ENCODE results near the gene CHRM2.

Gene CHRM2

DNA sequence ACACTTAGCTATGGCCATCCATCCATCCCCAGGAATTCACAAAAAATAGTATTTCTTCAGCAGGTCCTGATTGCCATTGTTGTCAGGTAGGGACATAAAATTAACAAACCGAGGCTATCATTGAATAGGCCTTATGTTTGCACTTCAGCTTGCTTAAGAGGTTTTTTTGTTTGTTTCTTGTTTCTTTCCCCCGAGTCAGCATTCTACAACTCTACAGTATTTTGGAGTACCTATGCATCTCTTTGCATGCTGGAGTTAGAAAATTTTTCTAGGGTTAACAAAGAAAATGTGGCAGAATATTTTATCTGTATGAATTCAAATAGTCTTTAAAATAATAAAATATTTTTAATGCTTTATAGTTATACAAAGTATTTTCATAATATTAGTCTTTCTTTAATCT, 26.3 kb downstream of the CHRM2 start:
- no peak for DNase-seq (ENCODE audit: extremely low read depth, low read depth)
- TF ChIP-seq, protein P1, sequence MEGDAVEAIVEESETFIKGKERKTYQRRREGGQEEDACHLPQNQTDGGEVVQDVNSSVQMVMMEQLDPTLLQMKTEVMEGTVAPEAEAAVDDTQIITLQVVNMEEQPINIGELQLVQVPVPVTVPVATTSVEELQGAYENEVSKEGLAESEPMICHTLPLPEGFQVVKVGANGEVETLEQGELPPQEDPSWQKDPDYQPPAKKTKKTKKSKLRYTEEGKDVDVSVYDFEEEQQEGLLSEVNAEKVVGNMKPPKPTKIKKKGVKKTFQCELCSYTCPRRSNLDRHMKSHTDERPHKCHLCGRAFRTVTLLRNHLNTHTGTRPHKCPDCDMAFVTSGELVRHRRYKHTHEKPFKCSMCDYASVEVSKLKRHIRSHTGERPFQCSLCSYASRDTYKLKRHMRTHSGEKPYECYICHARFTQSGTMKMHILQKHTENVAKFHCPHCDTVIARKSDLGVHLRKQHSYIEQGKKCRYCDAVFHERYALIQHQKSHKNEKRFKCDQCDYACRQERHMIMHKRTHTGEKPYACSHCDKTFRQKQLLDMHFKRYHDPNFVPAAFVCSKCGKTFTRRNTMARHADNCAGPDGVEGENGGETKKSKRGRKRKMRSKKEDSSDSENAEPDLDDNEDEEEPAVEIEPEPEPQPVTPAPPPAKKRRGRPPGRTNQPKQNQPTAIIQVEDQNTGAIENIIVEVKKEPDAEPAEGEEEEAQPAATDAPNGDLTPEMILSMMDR (IDR thresholded peaks at IDR 0.05; ENCODE audit: low read depth, low read length) = no peak

DNA sequence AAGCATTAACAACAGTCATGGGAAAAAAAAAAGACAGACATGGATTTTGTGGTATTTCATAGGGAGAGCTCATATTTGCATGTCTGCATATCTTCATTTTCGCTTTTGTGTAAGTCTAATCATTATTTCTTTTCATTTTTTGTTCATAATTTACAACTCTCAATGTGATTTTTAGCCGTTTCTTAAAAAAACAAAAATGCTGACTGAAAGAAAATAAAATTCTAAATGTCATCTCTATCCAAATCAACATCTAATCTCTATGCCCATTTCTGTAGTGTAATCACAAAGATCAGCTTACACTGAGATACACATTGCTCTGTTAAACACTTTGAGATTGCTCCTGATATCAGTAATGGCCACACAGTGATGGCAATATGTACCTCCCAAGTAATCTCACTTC, 29.2 kb downstream of the CHRM2 start:
- TF ChIP-seq, protein P1 (IDR thresholded peaks at IDR 0.05; ENCODE audit: low read depth, low read length) = no peak
- DNase-seq (ENCODE audit: extremely low read depth, low read depth) = no peak

DNA sequence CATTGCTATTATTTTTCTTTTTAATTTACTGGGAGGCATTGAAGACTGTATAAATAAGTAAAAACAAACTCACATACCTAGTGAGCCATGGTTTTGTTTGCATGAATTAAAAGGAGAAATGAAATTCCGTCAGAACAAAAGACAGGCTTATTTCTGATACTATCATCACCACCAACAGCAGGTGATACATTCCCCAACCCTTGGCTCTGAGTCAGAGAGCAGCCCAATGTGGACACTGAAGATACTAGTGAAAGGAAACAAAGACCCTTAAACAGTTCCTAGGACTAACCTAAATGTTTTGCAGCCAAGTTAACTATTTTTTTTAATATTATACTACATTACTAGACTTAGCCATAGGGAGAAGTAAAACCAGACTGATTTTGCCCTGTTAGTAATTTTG, 31.6 kb downstream of the CHRM2 start:
- DNase-seq (ENCODE audit: extremely low read depth, low read depth) = no peak
- TF ChIP-seq, protein P1 (IDR thresholded peaks at IDR 0.05; ENCODE audit: low read depth, low read length) = no peak

DNA sequence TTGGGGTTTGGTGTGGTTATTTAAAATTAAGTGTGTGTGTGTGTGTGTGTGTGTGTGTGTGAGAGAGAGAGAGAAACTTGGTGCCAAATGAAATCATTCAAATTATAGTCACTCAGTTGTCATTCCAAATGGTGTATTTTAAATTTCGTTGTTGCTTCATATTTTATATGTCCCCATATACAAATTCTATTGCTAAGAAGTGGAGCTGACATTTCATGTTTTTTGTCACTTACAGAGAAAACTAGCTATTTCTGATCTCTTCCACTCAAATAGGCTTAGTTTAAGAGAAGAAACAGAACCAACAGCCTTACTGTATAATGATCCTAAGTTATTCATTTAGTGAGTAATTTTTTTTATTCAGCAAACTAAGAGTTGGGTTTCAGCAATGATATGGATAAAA, 42.3 kb downstream of the CHRM2 start:
- TF ChIP-seq, protein P1 (IDR thresholded peaks at IDR 0.05; ENCODE audit: low read depth, low read length) = no peak

DNA sequence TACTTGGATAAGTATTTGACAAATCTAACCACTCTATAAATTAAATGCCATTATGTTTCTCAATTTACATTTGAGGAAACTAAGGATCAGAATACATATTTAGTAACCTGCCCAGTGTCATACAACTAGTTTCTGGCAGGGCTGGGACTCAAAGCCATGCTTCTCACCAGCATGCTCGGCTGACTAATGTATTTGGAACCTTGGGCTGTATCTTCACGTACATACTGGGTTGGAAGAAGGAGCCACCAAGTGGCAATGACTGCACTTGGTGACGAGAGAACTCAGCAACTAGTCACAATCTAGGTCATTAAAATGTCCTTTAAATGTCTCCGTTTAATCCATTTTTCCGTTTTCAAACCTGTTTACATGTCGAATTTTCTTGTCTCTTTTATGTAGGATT, 42.9 kb downstream of the CHRM2 start:
- no peak for DNase-seq (ENCODE audit: extremely low read depth, low read depth)
- TF ChIP-seq, protein P1 (IDR thresholded peaks at IDR 0.05; ENCODE audit: low read depth, low read length) = no peak

More for the DNA sequence above, 42.3 kb downstream of the CHRM2 start:
- no peak for DNase-seq (ENCODE audit: extremely low read depth, low read depth)

DNA sequence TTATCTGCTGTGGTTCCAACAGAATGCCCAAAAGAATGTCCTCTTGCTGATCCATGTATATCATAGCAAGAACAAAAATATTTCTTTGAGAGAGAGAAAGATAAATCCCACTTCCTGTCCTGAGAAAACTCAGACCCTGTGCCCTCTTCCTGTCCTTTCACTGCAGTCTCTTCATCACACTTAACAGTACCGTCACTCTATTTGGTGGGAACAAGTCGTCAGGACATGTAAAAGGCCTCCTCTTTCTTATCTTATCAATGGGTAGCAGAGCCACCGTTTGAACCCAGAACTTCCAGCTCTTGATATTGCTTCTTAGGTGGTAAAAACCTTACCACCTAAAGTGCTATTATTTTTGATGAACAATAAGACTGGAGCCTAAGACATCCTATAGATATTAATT, 43.9 kb downstream of the CHRM2 start:
- no peak for DNase-seq (ENCODE audit: extremely low read depth, low read depth)
- TF ChIP-seq, protein P1 (IDR thresholded peaks at IDR 0.05; ENCODE audit: low read depth, low read length) = no peak

DNA sequence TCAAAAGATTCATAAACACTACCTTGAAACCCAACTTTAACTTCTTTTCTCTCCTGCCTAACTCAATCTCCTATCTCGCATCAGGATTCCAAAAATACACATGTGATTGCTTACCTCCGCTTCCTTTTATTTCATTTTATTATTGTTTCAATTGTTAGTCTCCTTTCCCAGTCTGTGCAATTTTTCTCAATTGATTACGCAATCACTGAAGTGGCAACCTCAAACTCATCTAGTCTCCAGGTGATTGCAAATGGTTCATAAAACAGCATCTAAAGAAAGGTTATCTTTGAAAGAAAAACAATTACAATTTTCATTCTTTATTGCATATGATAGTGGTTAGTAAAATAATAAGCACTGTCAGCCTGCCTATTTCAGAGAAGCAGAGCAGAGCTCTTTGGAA, 45.6 kb downstream of the CHRM2 start:
- DNase-seq (ENCODE audit: extremely low read depth, low read depth) = no peak
- TF ChIP-seq, protein P1 (IDR thresholded peaks at IDR 0.05; ENCODE audit: low read depth, low read length) = no peak
